ENCODE measurements around the gene KLF13. TPM values are rescaled to one million over a fixed set of nuclear protein-coding genes. Genes with fewer than 3 reads are reported as not detected.
A peak's percentile ranks its signal among the peaks of the same experiment; 100 is the strongest.

The KLF13 gene
- total RNA-seq, 2 donors from 2014 or later = 68.9 to 92.3 TPM

DNA sequence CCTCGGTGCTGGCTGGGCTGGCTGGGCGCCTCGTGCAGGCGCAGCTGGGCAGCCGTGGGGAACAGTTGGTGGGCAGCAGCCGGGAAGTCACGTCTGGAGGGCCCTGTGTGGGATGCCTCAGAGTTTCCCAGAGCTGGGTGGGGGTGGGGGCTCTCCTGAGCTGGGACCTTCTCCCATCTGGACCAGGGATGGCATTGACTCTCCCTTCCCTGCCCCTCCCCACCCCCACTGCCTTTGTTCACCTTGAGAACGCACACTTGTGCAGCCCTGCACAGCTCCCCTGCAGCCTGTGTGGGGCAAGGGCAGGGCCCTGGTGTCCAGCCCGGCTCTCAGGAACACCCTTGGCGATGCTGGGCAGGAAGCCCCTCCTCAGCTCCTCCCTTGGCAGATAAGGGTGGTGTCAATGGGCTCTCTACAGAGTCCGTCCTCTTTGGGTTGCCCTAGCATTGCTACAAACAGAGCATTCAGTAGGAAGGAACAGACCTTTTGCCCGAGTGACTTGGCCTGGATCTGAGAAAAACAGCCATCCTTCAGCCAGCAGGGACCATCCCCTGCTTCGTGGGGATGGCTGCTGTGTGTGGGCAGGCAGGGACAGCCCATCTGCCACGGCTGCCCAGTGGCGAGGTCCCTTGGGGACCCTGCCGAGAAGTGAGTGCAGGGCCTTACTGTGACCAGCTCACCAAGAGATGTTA lies 25.5 kb upstream of the KLF13 start:
- Histone ChIP-seq H3K4me1 (peaks cover 3% of the 10 kb centered on the region), H3K27me3 (no peaks in the 10 kb centered on the region), H3K4me3 (no peak overlapping the region), H3K9ac (ENCODE audit: low read depth in 2 of 2, low read length in 2 of 2) (no peak overlapping the region), H3K27ac (no peak overlapping the region), H3K9me3 (no peaks in the 10 kb centered on the region), H3K36me3 (no peaks in the 10 kb centered on the region)
- DNase-seq = no peak
- TF ChIP-seq, protein P1, sequence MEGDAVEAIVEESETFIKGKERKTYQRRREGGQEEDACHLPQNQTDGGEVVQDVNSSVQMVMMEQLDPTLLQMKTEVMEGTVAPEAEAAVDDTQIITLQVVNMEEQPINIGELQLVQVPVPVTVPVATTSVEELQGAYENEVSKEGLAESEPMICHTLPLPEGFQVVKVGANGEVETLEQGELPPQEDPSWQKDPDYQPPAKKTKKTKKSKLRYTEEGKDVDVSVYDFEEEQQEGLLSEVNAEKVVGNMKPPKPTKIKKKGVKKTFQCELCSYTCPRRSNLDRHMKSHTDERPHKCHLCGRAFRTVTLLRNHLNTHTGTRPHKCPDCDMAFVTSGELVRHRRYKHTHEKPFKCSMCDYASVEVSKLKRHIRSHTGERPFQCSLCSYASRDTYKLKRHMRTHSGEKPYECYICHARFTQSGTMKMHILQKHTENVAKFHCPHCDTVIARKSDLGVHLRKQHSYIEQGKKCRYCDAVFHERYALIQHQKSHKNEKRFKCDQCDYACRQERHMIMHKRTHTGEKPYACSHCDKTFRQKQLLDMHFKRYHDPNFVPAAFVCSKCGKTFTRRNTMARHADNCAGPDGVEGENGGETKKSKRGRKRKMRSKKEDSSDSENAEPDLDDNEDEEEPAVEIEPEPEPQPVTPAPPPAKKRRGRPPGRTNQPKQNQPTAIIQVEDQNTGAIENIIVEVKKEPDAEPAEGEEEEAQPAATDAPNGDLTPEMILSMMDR (IDR thresholded peaks at IDR 0.05) = no peak
- intact Hi-C loops (cut with DNase I) = no loop called here

DNA sequence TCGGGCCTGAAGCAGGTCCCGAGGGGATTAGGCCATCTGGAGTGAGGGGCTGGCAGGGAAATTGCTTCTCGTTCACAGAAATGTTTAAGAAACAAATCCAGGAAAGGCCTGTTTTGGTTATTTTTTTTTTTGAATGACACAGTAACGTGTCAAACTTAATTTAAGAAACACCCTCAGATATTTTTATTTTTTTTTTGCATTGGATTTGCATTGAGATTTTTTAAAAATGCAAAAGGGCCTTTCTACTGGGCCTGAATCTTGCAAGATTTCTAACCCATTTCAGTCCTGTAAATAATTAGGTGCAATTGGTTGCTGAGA lies 25.0 kb upstream of the KLF13 start:
- Histone ChIP-seq H3K36me3 (no peaks in the 10 kb centered on the region), H3K9ac (ENCODE audit: low read depth in 2 of 2, low read length in 2 of 2) (no peak overlapping the region), H3K4me1 (peaks cover 3% of the 10 kb centered on the region), H3K27ac (no peak overlapping the region), H3K9me3 (no peaks in the 10 kb centered on the region), H3K4me3 (no peak overlapping the region), H3K27me3 (no peaks in the 10 kb centered on the region)
- TF ChIP-seq, protein P1 (IDR thresholded peaks at IDR 0.05) = no peak
- no peak for DNase-seq
- intact Hi-C loops (cut with DNase I) = no loop called here

DNA sequence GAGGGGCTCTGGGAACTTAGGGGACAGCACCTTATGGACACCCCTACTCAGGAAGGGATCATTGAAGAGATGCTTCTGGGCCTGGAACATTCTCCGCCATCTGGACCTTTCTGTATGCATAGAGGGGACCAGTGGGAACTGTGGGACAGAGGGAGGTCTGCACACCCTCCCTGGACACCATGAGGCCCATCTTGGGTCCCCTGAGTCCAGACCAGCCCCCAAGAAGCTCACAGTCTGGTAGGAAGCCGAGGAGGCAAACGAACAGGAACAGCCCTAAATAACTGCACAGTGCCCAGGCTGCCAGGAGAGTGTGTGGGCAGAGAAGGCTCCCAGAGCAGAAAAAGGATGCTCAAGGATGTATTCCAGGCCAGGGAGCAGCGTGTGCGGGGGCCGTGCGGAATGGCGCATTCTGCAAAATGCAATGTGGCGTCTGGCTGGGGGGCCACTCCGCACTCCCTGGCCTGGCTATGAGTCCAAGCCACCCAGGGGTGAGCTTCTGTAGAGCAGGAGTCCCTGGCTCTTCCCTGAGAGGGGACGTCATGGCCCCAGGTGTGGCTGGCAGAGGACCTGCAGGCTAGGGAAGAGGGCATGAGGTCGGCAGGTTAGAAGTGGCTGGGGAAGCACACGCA lies 24.5 kb upstream of the KLF13 start:
- Histone ChIP-seq H3K36me3 (no peaks in the 10 kb centered on the region), H3K4me1 (peaks cover 3% of the 10 kb centered on the region), H3K9ac (ENCODE audit: low read depth in 2 of 2, low read length in 2 of 2) (no peak overlapping the region), H3K4me3 (no peak overlapping the region), H3K27me3 (no peaks in the 10 kb centered on the region), H3K27ac (no peak overlapping the region), H3K9me3 (no peaks in the 10 kb centered on the region)
- no peak for DNase-seq
- intact Hi-C loops (cut with DNase I) = no loop called here
- TF ChIP-seq, protein P1 (IDR thresholded peaks at IDR 0.05) = no peak

DNA sequence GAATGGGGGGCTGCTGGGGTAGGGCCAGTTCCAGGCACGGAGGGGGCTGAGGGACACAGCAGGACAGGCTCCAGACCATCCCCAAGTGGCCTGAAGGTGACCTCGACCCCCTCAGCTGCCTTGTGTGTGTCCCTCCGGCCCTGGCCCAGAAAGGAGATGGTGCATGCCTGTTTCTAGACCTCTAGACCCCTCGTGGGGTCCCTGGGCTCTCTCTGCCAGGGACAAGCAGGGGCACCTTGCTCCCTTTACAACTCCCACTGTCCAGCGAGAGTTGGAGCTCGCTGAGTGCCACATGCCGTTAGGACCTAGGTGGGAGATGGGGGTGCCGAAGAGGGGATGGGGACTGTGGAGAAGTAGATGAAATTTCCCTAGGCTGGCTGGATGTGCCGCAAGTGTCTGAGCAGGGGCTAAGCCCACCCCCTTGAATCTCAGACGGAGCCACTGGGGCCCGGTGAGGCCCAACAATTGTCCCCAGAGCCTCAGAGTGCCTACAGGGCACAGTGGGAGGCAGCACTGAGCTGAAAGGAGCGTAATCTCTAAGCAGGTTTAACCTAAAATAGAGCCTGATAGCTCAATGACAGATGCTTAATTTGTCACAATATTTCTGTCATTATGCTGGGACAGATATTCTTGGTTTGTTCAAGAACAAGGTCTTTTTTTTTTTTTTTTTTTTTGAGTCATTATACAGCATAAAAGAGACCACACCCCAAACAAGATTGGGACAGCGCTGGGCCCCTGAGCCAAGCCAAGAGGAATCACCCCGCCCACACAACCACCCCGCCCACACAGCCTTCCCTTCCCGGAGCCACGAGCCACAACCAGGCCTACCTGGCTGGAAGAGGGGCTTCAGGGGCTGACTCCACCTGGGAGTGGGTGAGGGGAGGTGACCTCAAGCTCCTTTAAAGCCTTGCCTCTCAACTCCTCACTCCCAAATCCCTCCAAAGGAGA lies 23.6 kb upstream of the KLF13 start:
- no peak overlapping the region for H3K4me3 ChIP-seq
- TF ChIP-seq, protein P1 (IDR thresholded peaks at IDR 0.05) = no peak
- no peak overlapping the region for H3K9ac ChIP-seq (ENCODE audit: low read depth in 2 of 2, low read length in 2 of 2)
- intact Hi-C loops (cut with DNase I) = no loop called here
- peak; percentile 61 for DNase-seq
- H3K36me3 ChIP-seq = no peaks in the 10 kb centered on the region
- H3K27ac ChIP-seq = no peak overlapping the region
- H3K9me3 ChIP-seq = no peaks in the 10 kb centered on the region
- H3K27me3 ChIP-seq = no peaks in the 10 kb centered on the region
- no peaks in the 10 kb centered on the region for H3K4me1 ChIP-seq

DNA sequence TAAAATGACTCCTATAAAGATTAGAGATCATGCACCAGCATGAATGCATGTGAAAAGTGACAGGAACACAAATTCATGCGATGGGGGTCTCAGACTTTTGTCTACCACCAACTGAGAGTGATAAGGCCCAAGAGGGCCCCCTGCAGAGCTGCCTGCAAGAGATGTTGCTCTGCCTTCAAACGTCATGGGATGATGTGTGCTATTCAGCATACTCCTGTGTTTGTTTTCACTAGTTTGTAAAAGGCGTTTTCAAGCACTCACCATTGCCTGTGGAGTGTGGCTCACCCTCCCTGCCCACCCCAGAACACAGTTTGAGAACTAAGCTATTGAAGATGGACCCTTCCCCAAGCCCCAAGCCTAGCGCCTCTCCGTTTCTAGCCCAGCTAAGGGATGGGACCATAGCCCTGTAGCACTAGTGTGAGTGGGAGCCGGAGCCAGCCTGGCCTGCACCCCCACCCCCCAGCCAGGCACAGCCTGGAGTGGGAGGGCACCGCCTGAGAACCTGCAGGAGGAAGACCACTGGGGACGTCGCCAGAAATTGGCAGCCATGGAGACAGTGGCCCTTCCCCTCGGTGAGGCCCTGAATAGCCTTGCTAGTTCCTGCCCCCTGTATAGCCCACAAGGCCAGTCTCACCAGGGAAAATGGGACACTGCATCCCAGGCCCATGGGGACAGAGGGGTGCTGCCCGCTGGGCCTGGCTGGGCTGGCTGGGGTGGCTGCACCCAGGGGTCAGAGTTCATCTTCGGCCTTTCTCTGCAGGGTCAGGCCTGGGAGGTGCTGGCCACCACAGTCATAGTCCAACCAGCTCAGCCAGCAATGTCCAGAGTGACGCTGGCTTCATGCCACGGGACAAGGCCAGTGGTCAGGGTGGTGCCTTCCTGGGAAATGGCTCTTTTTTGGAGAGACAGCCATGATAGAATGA lies 22.6 kb upstream of the KLF13 start:
- no peaks in the 10 kb centered on the region for H3K27me3 ChIP-seq
- H3K9ac ChIP-seq (ENCODE audit: low read depth in 2 of 2, low read length in 2 of 2) = no peak overlapping the region
- TF ChIP-seq, protein P1 (IDR thresholded peaks at IDR 0.05) = no peak
- intact Hi-C loops (cut with DNase I) = no loop called here
- H3K4me1 ChIP-seq = no peaks in the 10 kb centered on the region
- H3K4me3 ChIP-seq = no peak overlapping the region
- H3K36me3 ChIP-seq = no peaks in the 10 kb centered on the region
- no peak for DNase-seq
- H3K9me3 ChIP-seq = no peaks in the 10 kb centered on the region
- no peak overlapping the region for H3K27ac ChIP-seq
